Colonic mucosa (tissue), 4 donors: Measurements from ENCODE around the gene ATP5F1A. TPM values are rescaled to one million over a fixed set of nuclear protein-coding genes. Genes with fewer than 3 reads are reported as not detected.

Experiments
- DNase-seq: peaks from one replicate; pipeline ENCODE4 v3.0.0-alpha.2; 2020
- H3K27ac ChIP-seq: fragments of 200-600 bp; one replicate; pipeline ENCODE4 v1.8.0; 2021
- H3K27me3 ChIP-seq: fragments of 200-600 bp; one replicate; pipeline ENCODE4 v1.8.0; 2021
- H3K36me3 ChIP-seq: fragments of 200-600 bp; one replicate; pipeline ENCODE4 v1.8.0; 2021
- H3K4me1 ChIP-seq: fragments of 200-600 bp; one replicate; pipeline ENCODE4 v1.8.0; 2021; ENCODE audit warnings: mild to moderate bottlenecking
- H3K4me3 ChIP-seq: fragments of 200-600 bp; one replicate; pipeline ENCODE4 v1.8.0; 2021
- H3K9ac ChIP-seq, 2 donors: one replicate each; pipeline ENCODE4 v1.7.0; 2013; ENCODE audit warnings: control low read depth in 2 of 2, low read depth in 2 of 2, low read length in 2 of 2
- H3K9me3 ChIP-seq: fragments of 200-600 bp; one replicate; pipeline ENCODE4 v1.8.0; 2021
- CTCF ChIP-seq: fragments of 200-600 bp; IDR thresholded peaks from one replicate; pipeline ENCODE4 v1.8.0; 2022; ENCODE audit warnings: antibody characterized with exemption, mild to moderate bottlenecking
- intact Hi-C: fragments of 100-400 bp; cut with DNase I; formaldehyde crosslinking; loops from one replicate; pipeline ENCODE4 v1.14.1; 2022
- total RNA-seq, 2 donors: library from RNA; stranded (reverse); fragmentation: NEBNext Ultra II Directional in 1 of 2; extraction: Animal tissue kit (Norgen Biotek cat#: 25700) in 1 of 2; gene quantifications; one replicate each; pipeline ENCODE4 v1.2.1, GENCODE V29; 2021
- donor health status: healthy.
- donor health status: DM: no; HTN: no; CAD: no.
- donor health status: DM: no; HTN: no; CAD: no.

The ATP5F1A gene
- total RNA-seq, 2 donors from 2014 or later = 792 to 799 TPM

- no peaks in the 10 kb centered on the region for H3K36me3 ChIP-seq
- no peaks in the 10 kb centered on the region for H3K4me1 ChIP-seq
- no peak for TF ChIP-seq CTCF
- no peak overlapping the region for H3K9ac ChIP-seq
- H3K27ac ChIP-seq = no peak overlapping the region
- H3K27me3 ChIP-seq = no peaks in the 10 kb centered on the region
- intact Hi-C loops = loop anchor here (10.0 kb wide), 1 partner anchor 376 kb away; no protein-coding TSS in a partner anchor
- no peaks in the 10 kb centered on the region for H3K9me3 ChIP-seq
- DNase-seq = no peak
- H3K4me3 ChIP-seq = no peak overlapping the region
These were observed 37.7 kb downstream of the ATP5F1A start for GRCh38 chr18:46060359-46060841.

GRCh38 chr18:46055838-46056230, 42.3 kb downstream of the ATP5F1A start:
- TF ChIP-seq CTCF = no peak
- Histone ChIP-seq H3K4me1 (no peaks in the 10 kb centered on the region), H3K9me3 (no peaks in the 10 kb centered on the region), H3K27me3 (no peaks in the 10 kb centered on the region), H3K36me3 (no peaks in the 10 kb centered on the region), H3K27ac (no peak overlapping the region), H3K9ac (no peak overlapping the region), H3K4me3 (no peak overlapping the region)
- no peak for DNase-seq
- intact Hi-C loops = no loop called here

GRCh38 chr18:46054956-46055837, 42.9 kb downstream of the ATP5F1A start:
- intact Hi-C loops = no loop called here
- H3K27ac ChIP-seq = no peak overlapping the region
- no peak for TF ChIP-seq CTCF

GRCh38 chr18:46053368-46054095, 44.6 kb downstream of the ATP5F1A start:
- Histone ChIP-seq H3K4me3 (no peak overlapping the region), H3K27ac (no peak overlapping the region), H3K36me3 (no peaks in the 10 kb centered on the region), H3K9me3 (no peaks in the 10 kb centered on the region), H3K27me3 (no peaks in the 10 kb centered on the region), H3K4me1 (no peaks in the 10 kb centered on the region), H3K9ac (no peak overlapping the region)
- DNase-seq = no peak
- intact Hi-C loops = no loop called here
- TF ChIP-seq CTCF = no peak

More at GRCh38 chr18:46054956-46055837, 42.9 kb downstream of the ATP5F1A start:
- Histone ChIP-seq H3K36me3 (no peaks in the 10 kb centered on the region), H3K4me1 (no peaks in the 10 kb centered on the region), H3K9ac (no peak overlapping the region), H3K27me3 (no peaks in the 10 kb centered on the region), H3K9me3 (no peaks in the 10 kb centered on the region), H3K4me3 (no peak overlapping the region)
- no peak for DNase-seq

- Histone ChIP-seq H3K4me3 (no peak overlapping the region), H3K4me1 (no peaks in the 10 kb centered on the region), H3K27me3 (no peaks in the 10 kb centered on the region), H3K36me3 (no peaks in the 10 kb centered on the region), H3K9ac (no peak overlapping the region), H3K27ac (no peak overlapping the region), H3K9me3 (no peaks in the 10 kb centered on the region)
- TF ChIP-seq CTCF = no peak
- DNase-seq = no peak
- intact Hi-C loops = no loop called here
These were observed 46.2 kb downstream of the ATP5F1A start for GRCh38 chr18:46051731-46052461.
